Measurements from ENCODE around the gene ERCC6L2.
A peak's percentile ranks its signal among the peaks of the same experiment; 100 is the strongest.

The ERCC6L2 gene

GRCh38 chr9:95875305-95876137, at the start of gene ERCC6L2:
Gene ERCC6L2 (plus strand): TSS chr9:95875691. CDS start chr9:95876039, 348 bp downstream.
- in situ Hi-C loops (cut with HindIII; ENCODE audit: low pct_ligation_motif_present, low pct_unique_long_range_greater_than_20kb, low sequenced_read_pairs), result no loop called here
- DNase-seq, result peak; percentile 98

- in situ Hi-C loops (cut with HindIII; ENCODE audit: low pct_ligation_motif_present, low pct_unique_long_range_greater_than_20kb, low sequenced_read_pairs), result no loop called here
- DNase-seq, result no peak
Measured at GRCh38 chr9:95826183-95826838, 49.2 kb upstream of the ERCC6L2 start.

GRCh38 chr9:95830768-95831167, 44.7 kb upstream of the ERCC6L2 start:
- in situ Hi-C loops (cut with HindIII; ENCODE audit: low pct_ligation_motif_present, low pct_unique_long_range_greater_than_20kb, low sequenced_read_pairs), result no loop called here
- no peak for DNase-seq

- DNase-seq, result no peak
- in situ Hi-C loops (cut with HindIII; ENCODE audit: low pct_ligation_motif_present, low pct_unique_long_range_greater_than_20kb, low sequenced_read_pairs), result no loop called here
Measured at GRCh38 chr9:95831810-95832209, 43.7 kb upstream of the ERCC6L2 start.

GRCh38 chr9:95833546-95834178, 41.8 kb upstream of the ERCC6L2 start:
- in situ Hi-C loops (cut with HindIII; ENCODE audit: low pct_ligation_motif_present, low pct_unique_long_range_greater_than_20kb, low sequenced_read_pairs), result no loop called here
- no peak for DNase-seq

- no peak for DNase-seq
Measured at GRCh38 chr9:95834281-95834907, 41.1 kb upstream of the ERCC6L2 start.

GRCh38 chr9:95835393-95835792, 40.1 kb upstream of the ERCC6L2 start:
- in situ Hi-C loops (cut with HindIII; ENCODE audit: low pct_ligation_motif_present, low pct_unique_long_range_greater_than_20kb, low sequenced_read_pairs), result no loop called here
- no peak for DNase-seq

More at GRCh38 chr9:95834281-95834907, 41.1 kb upstream of the ERCC6L2 start:
- in situ Hi-C loops (cut with HindIII; ENCODE audit: low pct_ligation_motif_present, low pct_unique_long_range_greater_than_20kb, low sequenced_read_pairs), result no loop called here

GRCh38 chr9:95836072-95836471, 39.4 kb upstream of the ERCC6L2 start:
- no peak for DNase-seq
- in situ Hi-C loops (cut with HindIII; ENCODE audit: low pct_ligation_motif_present, low pct_unique_long_range_greater_than_20kb, low sequenced_read_pairs), result no loop called here

GRCh38 chr9:95839012-95839411, 36.5 kb upstream of the ERCC6L2 start:
- no peak for DNase-seq
- in situ Hi-C loops (cut with HindIII; ENCODE audit: low pct_ligation_motif_present, low pct_unique_long_range_greater_than_20kb, low sequenced_read_pairs), result no loop called here

- no peak for DNase-seq
- in situ Hi-C loops (cut with HindIII; ENCODE audit: low pct_ligation_motif_present, low pct_unique_long_range_greater_than_20kb, low sequenced_read_pairs), result no loop called here
Measured at GRCh38 chr9:95840074-95840473, 35.4 kb upstream of the ERCC6L2 start.

- in situ Hi-C loops (cut with HindIII; ENCODE audit: low pct_ligation_motif_present, low pct_unique_long_range_greater_than_20kb, low sequenced_read_pairs), result no loop called here
- no peak for DNase-seq
Measured at GRCh38 chr9:95841377-95841776, 34.1 kb upstream of the ERCC6L2 start.

GRCh38 chr9:95845751-95846150, 29.7 kb upstream of the ERCC6L2 start:
- no peak for DNase-seq
- in situ Hi-C loops (cut with HindIII; ENCODE audit: low pct_ligation_motif_present, low pct_unique_long_range_greater_than_20kb, low sequenced_read_pairs), result no loop called here

GRCh38 chr9:95848764-95849163, 26.7 kb upstream of the ERCC6L2 start:
- in situ Hi-C loops (cut with HindIII; ENCODE audit: low pct_ligation_motif_present, low pct_unique_long_range_greater_than_20kb, low sequenced_read_pairs), result no loop called here
- DNase-seq, result no peak

- DNase-seq, result peak; percentile 37
Measured at GRCh38 chr9:95852059-95853032, 23.1 kb upstream of the ERCC6L2 start.

GRCh38 chr9:95854386-95855020, 21.0 kb upstream of the ERCC6L2 start:
- in situ Hi-C loops (cut with HindIII; ENCODE audit: low pct_ligation_motif_present, low pct_unique_long_range_greater_than_20kb, low sequenced_read_pairs), result no loop called here

More at GRCh38 chr9:95852059-95853032, 23.1 kb upstream of the ERCC6L2 start:
- in situ Hi-C loops (cut with HindIII; ENCODE audit: low pct_ligation_motif_present, low pct_unique_long_range_greater_than_20kb, low sequenced_read_pairs), result no loop called here

GRCh38 chr9:95855961-95856360, 19.5 kb upstream of the ERCC6L2 start:
- DNase-seq, result no peak

More at GRCh38 chr9:95854386-95855020, 21.0 kb upstream of the ERCC6L2 start:
- peak; percentile 53 for DNase-seq

GRCh38 chr9:95857124-95857523, 18.4 kb upstream of the ERCC6L2 start:
- in situ Hi-C loops (cut with HindIII; ENCODE audit: low pct_ligation_motif_present, low pct_unique_long_range_greater_than_20kb, low sequenced_read_pairs), result no loop called here
- peak; percentile 7 for DNase-seq

More at GRCh38 chr9:95855961-95856360, 19.5 kb upstream of the ERCC6L2 start:
- in situ Hi-C loops (cut with HindIII; ENCODE audit: low pct_ligation_motif_present, low pct_unique_long_range_greater_than_20kb, low sequenced_read_pairs), result no loop called here

Measured in ACHN (cell line).